ENCODE results near the gene TAS2R1. TPM values are rescaled to one million over a fixed set of nuclear protein-coding genes. Genes with fewer than 3 reads are reported as not detected.
A peak's percentile ranks its signal among the peaks of the same experiment; 100 is the strongest.

TAS2R1 gene
- total RNA-seq, 2 donors from 2014 or later: not detected

GRCh38 chr5:9653061-9653460 lies 22.9 kb upstream of the TAS2R1 start:
- DNase-seq (no peak), ATAC-seq (no peak)
- Histone ChIP-seq H3K36me3 (replicated peaks in 1 of 2; ENCODE audit: insufficient read depth in 1 of 2, low read depth in 2 of 2) (no peaks in the 10 kb centered on the region), H3K4me3 (no peak overlapping the region), H3K4me1 (no peaks in the 10 kb centered on the region), H3K27ac (peak overlapping the region in 1 of 4 donors; percentile 1), H3K9me3 (no peaks in the 10 kb centered on the region), H3K27me3 (no peaks in the 10 kb centered on the region)
- TF ChIP-seq CTCF (IDR thresholded peaks at IDR 0.05): no peak
- no peak for TF ChIP-seq POLR2A (IDR thresholded peaks at IDR 0.05)
- intact Hi-C loops (cut with DNase I): no loop called here
- WGBS, 2 donors: 43 to 46% methylated on average over 7 of the region's 7 CpGs

- Histone ChIP-seq H3K9me3 (no peaks in the 10 kb centered on the region), H3K36me3 (replicated peaks in 1 of 2; ENCODE audit: insufficient read depth in 1 of 2, low read depth in 2 of 2) (no peaks in the 10 kb centered on the region), H3K4me1 (no peaks in the 10 kb centered on the region), H3K4me3 (no peak overlapping the region), H3K27ac (no peak overlapping the region), H3K27me3 (no peaks in the 10 kb centered on the region)
- 58 to 69% methylated on average over 3 of the region's 3 CpGs for WGBS, 2 donors
- DNase-seq (no peak), ATAC-seq (no peak)
- TF ChIP-seq POLR2A (IDR thresholded peaks at IDR 0.05): no peak
- TF ChIP-seq CTCF (IDR thresholded peaks at IDR 0.05): no peak
- intact Hi-C loops (cut with DNase I): no loop called here
These were observed 22.1 kb upstream of the TAS2R1 start for GRCh38 chr5:9652295-9652694.

GRCh38 chr5:9646843-9647242 lies 16.7 kb upstream of the TAS2R1 start:
- H3K4me1 ChIP-seq: no peaks in the 10 kb centered on the region
- TF ChIP-seq POLR2A (IDR thresholded peaks at IDR 0.05): no peak
- TF ChIP-seq CTCF (IDR thresholded peaks at IDR 0.05): no peak
- DNase-seq (no peak), ATAC-seq (no peak)
- no peaks in the 10 kb centered on the region for H3K9me3 ChIP-seq
- no peaks in the 10 kb centered on the region for H3K27me3 ChIP-seq
- WGBS, 2 donors: 86 to 90% methylated on average over 2 of the region's 2 CpGs
- intact Hi-C loops (cut with DNase I): no loop called here
- H3K27ac ChIP-seq: no peak overlapping the region
- no peak overlapping the region for H3K4me3 ChIP-seq
- no peaks in the 10 kb centered on the region for H3K36me3 ChIP-seq (replicated peaks in 1 of 2; ENCODE audit: insufficient read depth in 1 of 2, low read depth in 2 of 2)

- 71 to 74% methylated on average over 3 of the region's 3 CpGs for WGBS, 2 donors
- intact Hi-C loops (cut with DNase I): no loop called here
- no peak for TF ChIP-seq CTCF (IDR thresholded peaks at IDR 0.05)
- no peak for TF ChIP-seq POLR2A (IDR thresholded peaks at IDR 0.05)
These were observed 14.5 kb upstream of the TAS2R1 start for GRCh38 chr5:9644630-9645029.

GRCh38 chr5:9642621-9643020 lies 12.5 kb upstream of the TAS2R1 start:
- Histone ChIP-seq H3K36me3 (replicated peaks in 1 of 2; ENCODE audit: insufficient read depth in 1 of 2, low read depth in 2 of 2) (no peaks in the 10 kb centered on the region), H3K9me3 (no peaks in the 10 kb centered on the region), H3K27me3 (no peaks in the 10 kb centered on the region), H3K4me3 (no peak overlapping the region), H3K4me1 (no peaks in the 10 kb centered on the region), H3K27ac (no peak overlapping the region)
- no peak for ATAC-seq
- TF ChIP-seq POLR2A (IDR thresholded peaks at IDR 0.05) (no peak), CTCF (IDR thresholded peaks at IDR 0.05) (no peak)
- no peak for DNase-seq
- 39 to 50% methylated on average over 2 of the region's 2 CpGs for WGBS, 2 donors
- intact Hi-C loops (cut with DNase I): no loop called here

More at GRCh38 chr5:9644630-9645029, 14.5 kb upstream of the TAS2R1 start:
- Histone ChIP-seq H3K4me1 (no peaks in the 10 kb centered on the region), H3K4me3 (no peak overlapping the region), H3K9me3 (no peaks in the 10 kb centered on the region), H3K36me3 (replicated peaks in 1 of 2; ENCODE audit: insufficient read depth in 1 of 2, low read depth in 2 of 2) (no peaks in the 10 kb centered on the region), H3K27me3 (no peaks in the 10 kb centered on the region), H3K27ac (no peak overlapping the region)
- ATAC-seq: no peak
- DNase-seq: no peak
